GM21526 (cell line): ENCODE data around the gene STEAP1.
"Not testable (repeated sequence)": the region's sequence is repeated elsewhere in the genome, so short reads cannot be mapped to it uniquely, and the experiment has no call there.

Source experiments
- ATAC-seq: cut with Tn5 transposase; IDR thresholded peaks from one replicate; pipeline ENCODE4 v1.9.1; 2021; ENCODE audit warnings: moderate library complexity; ENCODE audit not compliant: unreplicated experiment, low FRiP score

Gene STEAP1

DNA sequence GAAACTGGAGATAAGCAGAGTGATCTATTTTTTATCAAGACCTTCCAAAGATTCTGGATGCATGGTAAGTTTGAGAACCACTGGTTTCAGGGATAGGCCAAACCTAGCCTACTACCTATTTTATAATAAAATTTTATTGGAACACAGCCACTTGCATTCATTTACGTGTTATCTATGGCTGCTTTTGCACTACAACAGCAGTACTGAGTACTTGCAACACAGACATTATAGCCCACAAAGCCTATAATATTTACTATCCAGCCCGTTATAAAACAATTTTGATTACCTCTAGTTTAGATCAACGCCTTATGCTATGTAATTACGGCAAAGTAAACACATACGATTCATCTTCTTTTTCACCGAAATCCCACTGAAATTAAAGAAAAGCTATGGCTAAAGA is 18.4 kb downstream of the STEAP1 start:
- ATAC-seq = no peak

DNA sequence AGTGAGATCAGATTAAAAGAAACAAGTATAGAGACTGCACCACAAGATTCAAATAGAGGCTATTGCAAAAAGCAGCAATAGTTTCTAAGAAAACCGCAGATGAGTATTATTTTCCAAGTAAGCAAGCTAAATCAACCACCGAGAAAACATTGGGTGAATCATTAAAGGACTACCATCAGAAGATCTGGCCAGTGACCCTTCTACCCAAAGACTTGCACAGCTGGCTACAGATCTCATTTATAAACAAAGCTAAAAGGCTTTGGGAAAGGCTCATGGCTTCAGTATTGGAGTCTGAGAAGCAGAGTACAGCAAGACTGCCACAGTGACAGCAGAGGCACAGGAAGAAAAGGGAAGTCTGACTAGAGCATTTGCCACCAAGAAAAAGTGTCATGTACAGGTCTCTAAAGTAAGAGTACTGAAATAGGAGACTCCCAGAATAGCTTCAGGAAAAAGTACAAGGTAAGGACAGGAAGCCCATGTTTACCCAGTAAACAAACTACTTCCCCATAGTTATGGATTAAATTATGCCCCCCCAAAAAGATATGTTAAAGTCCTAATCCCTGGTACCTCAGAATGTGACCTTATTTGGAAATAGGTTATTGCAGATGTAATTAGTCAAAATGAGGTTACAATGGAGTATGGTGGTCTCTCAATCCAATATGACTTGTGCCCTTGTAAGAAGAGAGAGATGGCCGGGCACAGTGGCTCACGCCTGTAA is 19.0 kb downstream of the STEAP1 start:
- ATAC-seq = peak; percentile 75

DNA sequence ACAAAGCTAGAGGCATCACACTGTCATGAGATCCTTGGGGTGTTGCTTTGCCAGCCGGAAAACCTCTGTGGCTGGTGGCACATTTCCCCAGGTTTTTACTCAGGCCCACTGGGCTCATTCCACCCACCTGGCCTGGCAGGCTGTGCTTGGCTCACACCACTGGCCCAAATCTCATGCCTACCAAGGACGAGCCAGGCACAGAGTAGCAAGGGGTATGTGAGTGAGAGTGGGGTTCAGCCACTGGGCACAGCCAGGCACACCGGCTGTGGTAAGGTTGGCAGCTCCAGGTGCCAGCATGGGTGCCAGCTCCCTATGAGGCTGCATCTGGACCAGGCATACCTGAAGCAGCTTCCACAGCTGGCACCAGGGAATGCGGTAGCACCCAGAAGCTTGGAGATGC is 21.4 kb downstream of the STEAP1 start:
- no peak for ATAC-seq

DNA sequence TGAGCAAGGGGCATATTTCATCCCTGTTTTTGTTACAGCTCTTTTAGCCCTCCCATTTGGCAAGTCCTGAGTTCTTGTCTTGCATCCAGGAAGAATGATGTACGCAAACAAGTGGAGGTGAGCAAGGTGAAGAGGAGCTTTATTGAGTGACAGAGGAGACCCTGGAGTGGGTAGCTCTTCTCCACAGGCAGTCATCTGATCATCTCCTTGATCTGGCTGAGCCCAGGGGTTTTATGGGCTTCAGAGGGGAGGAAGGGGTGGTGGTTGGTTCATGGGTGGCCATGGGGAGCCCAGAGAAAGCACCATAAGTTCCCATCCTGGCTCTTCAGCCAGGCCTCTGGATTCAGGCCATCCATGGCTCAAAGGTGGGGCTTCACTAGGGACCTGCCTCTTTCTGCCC is 21.9 kb downstream of the STEAP1 start:
- no peak for ATAC-seq

DNA sequence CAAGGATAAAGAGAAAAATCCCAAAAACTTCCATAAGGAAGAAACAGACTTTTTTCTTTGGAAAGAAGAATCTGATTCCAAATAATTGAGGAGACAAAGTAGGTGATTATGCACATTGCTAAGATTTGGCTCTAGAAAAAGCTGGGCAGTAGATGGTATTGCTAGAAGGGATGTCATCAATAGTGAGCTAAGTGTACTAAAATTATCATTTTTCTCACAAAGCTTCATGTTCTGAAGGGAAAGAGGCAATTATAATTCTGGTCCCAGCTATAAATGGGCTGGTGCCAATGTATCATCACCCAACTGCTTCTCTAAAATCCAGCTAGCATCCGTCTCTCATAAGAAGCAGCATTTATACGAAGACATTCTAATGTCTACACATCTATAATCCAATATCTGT is 23.9 kb downstream of the STEAP1 start:
- no peak for ATAC-seq

DNA sequence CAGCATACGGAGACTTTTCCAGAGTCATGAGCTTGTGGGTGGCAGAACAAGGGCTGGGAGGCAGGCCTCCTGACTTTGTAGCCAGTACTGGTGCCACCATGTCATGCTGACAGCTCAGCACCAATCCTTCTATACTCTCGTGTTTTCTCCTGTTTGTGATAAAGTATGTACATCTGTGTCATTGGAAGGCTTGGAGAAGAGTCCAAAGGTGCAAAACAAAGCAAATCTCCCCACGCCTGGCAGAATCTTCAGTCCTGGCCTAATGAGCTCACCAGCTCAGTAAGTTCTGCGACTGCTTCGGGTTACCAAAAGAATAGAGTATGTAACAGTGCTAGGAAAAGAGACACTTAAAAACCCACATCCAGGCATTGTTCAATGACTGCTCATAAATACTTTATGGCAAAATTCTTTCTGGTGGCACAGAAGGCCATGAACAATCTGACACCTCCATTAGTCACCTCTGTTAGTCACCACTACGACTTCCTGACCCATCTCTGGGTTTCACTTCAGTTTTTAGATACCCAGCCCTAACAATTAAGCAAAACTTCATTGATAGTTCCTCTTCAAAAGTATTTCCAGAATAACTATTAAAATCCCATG is 24.5 kb downstream of the STEAP1 start:
- peak; percentile 97 for ATAC-seq

DNA sequence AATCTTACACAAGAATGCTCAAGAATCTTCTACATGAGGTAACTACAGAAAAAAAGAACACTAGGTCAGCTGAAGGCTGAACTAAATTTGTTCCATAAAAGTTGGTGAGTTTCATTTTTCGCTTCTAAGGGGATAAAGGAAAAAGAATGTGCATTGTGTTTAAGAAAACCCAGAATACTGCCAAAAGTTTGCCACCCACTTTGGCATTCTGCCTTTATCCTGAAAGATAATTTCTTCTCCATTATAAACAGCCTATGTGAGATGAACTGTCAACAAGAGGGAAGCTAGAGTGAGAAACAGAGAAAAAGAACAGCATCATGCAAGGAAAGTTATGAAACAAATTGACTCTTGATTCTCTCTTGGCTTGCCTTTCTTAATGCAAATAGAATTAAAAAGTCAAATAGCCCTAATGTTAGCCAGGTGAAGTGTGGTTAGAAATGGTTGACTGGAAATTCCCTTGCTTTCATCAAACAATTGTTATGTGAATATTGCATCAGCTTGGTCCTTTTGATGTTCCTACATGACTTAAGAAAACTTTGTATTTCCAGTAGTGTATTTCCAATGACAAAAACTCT is 25.8 kb downstream of the STEAP1 start:
- no peak for ATAC-seq

DNA sequence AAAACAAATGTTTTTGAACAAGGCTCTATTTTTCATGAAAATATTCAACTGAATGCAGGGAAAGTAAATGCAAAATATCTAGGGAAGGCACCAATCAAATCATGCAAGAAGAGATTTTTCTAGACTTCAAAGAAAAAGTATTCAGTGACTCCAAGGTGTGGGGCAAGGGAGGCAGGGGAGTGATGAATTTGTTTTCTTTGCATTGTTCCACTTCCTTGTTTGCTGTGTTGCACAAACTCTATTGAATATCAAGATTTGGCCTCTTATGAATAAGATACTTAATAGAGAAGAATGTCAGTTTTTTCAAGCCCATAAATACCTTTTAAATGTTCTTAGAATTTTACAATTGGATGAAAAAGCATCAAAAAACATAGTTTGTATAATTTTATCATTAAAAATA is 26.4 kb downstream of the STEAP1 start:
- no peak for ATAC-seq

DNA sequence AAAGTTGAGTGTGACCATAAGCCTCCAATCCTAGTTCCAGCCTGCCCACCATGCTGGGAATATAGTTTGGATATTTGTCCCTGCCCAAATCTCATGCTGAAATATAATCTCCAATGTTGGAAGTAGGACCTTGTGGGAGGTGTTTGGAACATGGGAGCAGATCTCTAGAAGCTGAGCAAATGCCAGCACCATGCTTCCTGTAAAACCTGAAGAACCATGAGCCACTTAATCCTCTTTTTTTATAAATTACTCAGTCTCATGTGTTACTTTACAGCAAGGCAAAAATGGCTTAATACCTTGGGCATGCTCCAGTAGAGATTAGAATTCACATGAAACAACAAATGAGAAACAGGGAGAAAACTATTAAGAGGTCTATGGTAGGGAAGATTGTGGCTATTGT is 27.2 kb downstream of the STEAP1 start:
- no peak for ATAC-seq

DNA sequence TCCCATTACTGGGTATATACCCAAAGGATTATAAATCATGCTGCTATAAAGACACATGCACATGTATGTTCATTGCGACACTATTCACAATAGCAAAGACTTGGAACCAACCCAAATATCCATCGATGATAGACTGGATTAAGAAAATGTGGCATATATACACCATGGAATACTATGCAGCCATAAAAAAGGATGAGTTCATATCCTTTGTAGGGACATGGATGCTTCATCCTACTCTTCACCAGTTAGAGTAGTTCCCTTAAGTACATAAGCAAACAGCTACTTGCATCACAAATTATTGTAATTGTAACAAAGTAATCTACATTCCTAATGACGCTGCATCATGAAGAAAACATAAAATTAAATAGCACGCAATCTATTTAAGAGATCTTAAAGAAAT is 32.0 kb downstream of the STEAP1 start:
- not testable (repeated sequence) for ATAC-seq

DNA sequence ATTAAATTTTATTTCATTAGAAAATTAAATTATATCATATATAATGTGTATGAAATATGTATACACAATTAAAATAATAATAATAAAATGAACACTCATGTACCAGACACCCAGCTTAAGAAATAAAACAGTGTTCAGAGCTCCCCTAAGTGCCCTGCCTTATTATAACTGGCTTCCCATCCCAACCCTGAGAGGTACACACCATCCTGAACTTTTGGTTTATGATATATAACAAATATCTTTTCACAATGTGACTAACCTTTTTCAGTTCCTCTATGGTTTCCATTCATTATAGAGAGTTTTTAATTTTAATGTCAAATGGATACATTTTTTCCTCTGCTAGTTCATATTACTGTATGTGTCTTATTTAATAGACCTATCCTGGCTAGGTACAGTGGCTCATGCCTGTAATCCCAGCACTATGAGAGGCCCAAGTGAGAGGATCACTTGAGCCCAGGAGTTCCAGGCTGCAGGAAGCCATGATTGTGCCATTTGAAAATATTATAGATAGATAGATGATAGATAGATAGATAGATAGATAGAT is 33.3 kb downstream of the STEAP1 start:
- no peak for ATAC-seq

DNA sequence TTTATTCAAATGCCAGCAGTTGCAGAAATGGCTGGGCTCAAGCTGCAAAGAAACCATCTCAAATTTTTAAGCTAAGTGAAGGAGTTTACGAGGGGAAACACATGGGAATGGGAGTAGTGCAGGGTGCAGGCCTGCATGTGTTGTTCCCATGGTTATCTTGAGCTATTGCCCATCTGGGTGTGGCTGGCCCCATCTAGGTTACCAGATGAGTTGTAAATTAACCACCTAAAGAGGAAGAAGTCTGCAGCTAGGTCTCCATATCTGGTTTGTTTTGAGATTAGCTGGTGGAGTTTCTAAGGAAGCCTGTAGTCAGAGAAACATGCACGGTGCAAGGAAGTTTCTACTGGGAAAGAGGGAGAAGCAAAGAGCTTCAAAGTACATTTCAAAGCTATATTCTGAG is 34.0 kb downstream of the STEAP1 start:
- peak; percentile 78 for ATAC-seq

DNA sequence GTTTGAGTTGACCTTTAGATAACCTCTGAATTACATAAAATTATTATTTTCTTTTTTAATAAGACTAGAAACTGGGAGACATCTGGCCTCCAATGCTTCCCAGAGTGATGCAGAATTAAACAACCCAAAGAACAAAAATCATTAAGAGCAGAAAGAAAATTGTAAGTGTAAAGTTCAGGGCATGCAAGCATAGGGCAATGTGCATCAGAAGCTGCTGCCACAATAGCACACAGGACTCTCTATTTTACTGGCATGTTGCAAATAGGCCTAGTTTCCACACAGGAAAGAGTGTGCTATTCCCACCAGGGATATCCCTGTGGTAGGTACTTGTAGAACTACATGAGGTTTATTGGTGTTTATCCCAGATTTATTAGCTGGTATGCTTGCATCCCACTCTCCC is 36.7 kb downstream of the STEAP1 start:
- no peak for ATAC-seq

DNA sequence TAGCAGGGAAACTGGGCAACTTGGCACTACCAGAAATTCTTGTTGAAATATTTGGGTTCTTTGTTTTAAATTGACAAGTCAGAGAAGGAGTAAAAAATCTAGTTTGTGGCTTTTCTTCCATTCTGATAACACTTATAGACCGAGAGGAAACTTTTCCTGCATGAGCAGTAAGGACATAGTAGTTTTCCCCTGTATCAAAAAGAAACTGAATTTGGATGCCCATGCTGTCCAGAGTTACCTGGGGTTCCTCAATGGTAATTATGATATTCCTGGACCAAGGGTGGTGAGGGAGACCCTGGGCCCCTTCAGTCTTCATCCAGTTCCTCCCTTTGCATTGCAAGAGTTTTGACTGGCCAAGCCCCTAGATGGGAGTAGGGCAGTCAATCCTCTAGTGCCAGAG is 37.4 kb downstream of the STEAP1 start:
- ATAC-seq = no peak

DNA sequence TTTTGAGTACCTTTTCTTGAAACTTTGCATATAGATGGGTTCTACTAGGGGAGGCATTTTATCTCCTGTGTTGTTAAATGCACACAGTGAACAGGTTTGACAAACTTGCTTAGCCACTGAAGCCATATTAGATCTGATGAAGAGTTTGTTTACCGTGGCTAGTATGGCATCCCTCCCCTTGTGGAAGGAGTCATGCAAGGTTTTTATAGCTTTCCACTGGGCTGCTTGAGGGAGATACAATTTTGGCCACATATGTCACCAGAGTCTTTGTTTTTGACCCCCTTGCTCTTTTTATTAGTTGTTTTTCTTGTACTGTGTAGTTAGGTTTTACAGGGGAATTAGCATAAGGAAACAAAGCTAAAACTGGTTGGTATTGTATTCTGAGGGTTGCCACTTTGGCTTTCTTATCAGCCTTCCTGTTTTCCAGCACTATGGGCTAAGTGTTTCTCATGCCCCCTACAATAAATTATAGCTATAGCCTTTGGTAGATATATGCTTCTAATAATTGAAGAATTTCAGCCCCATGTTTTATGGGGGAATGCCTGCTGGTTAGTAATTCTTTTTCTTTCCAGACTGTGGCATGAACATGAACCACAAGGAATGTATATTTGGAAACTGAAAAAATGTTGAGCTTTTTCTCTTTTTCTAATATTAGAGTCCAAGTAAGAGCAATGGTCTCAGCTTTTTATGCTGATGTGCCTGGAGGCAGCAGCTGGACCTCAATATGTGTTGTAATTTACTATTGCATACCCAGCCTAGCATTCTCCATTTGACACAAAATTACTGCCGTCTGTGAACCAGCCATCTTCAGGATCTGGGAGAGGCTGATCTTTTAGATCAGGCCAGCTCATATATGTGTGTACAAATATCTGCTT is 38.8 kb downstream of the STEAP1 start:
- ATAC-seq = no peak

DNA sequence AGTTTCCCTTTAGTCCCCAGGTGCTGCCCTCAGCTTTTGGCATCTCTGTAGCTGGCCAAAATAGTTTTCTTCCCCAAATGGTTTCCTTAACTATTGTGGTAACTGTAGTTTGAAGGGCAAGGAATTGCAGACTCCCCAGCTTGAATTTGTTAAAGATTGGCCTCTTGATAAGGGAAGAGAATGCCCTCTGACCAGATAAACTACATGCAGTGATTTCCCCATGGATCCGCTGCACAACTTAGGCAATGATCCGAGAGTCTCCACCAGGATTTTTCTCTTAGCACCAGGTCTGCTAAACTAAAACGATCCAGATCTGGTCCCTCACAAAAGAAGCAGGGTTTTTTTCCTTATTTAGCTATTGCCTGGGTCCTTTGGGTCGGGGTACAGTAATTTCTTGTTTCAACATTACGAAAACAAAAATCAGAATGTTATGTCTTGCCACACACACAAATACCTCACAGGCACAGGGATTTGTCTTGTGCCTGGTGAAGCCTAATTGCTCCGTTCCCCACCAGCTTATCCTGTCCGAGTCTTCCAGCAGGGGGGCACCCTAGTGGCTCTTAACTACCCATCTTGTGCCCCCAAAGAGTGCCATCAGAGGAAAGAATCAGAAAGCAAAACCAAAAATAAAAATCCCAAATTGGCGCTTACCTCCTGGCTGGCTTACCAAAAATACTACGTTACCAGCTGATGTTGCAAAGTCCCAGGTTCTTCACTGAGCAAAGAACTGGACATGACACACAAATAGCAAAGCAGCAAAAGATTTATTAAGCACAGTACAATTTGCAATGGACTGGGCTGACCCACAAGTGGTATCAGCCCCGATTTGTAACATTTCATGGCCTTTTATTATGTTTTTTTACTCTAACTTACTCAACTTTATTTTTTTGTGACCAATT is 40.9 kb downstream of the STEAP1 start:
- no peak for ATAC-seq

DNA sequence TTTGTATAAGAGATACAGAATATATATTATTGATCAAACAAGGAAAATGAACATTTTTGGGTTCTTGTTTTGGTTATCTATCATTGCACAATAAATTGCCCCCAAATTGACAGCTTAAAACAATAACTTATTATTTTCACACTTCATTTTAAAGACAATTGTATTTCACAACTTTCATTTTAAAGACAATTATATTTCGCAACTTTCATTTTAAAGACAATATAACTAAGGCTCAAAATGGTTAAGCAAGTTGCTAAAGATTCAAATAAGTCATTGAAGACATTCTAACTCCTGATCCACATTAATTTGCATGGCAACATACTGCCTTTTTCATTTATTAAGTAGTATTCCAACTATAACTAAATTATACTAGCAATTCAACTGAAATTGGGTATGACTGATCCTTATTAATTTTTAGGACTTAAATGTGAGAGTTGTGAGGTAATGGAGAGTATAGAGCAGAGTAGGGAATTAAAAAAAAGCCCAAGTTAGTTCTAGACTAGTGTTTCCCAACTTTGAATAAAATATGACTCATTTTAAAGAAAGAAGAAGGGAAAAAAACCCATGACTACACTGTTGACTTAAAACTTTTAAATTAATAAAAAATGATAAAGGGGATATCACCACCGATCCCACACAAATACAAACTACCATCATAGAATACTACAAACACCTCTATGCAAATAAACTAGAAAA is 47.4 kb downstream of the STEAP1 start:
- no peak for ATAC-seq

DNA sequence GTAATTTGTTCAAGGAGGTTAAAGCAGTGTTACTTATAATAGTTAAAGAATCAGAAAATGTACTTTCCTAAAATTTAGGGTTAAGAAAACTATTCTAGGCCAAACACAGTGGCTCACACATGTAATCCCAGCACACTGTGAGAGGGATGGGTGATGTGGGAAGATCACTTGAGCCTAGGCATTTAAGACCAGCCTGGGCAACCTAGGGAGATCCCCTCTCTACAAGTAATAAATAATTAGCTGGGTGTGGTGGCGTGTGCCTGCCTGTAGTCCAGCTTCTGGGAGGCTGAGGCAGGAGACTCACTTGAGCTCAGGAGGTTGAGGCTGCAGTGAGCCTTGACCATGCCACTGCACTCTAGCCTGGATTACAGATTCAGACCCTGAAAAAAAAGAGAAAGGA is 53.7 kb downstream of the STEAP1 start:
- no peak for ATAC-seq

DNA sequence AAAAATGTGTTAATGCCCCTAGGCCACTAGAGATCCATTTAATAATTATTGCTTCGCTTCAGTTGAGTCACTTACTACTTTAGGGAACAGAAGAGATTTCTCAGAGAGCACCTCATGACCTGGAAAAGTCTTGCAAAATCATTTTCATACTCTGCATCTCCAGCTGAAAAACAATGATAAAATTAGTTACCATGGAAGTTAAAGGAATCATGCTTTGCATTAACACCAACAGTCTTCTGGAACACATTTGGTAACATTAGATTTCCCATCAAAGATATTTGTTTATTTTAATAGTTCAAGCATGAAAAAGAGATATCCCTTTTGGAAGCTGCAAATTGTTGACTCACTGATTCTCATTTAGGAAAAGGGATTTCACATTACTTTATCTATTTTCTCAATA is 55.5 kb downstream of the STEAP1 start:
- no peak for ATAC-seq
